Measurements from ENCODE around the gene BST2.

The BST2 gene

GRCh38 chr19:17436874-17437267, 31.4 kb upstream of the BST2 start:
- Histone ChIP-seq H3K4me3 (ENCODE audit: low read length in 2 of 2) (no peak overlapping the region), H3K9me3 (ENCODE audit: control insufficient read depth in 2 of 2, low read length in 2 of 2) (no peaks in the 10 kb centered on the region), H3K9ac (ENCODE audit: low read depth in 1 of 2, low read length in 2 of 2) (no peak overlapping the region), H3K27ac (ENCODE audit: low read depth in 2 of 2, low read length in 2 of 2) (no peak overlapping the region), H3K27me3 (ENCODE audit: control insufficient read depth in 2 of 2, insufficient read depth in 2 of 2, low read length in 2 of 2) (no peaks in the 10 kb centered on the region), H3K36me3 (ENCODE audit: control insufficient read depth in 2 of 2, insufficient read depth in 2 of 2, low read length in 2 of 2) (no peaks in the 10 kb centered on the region), H3K4me1 (ENCODE audit: control insufficient read depth in 2 of 2, insufficient read depth in 2 of 2, low read length in 2 of 2) (no peaks in the 10 kb centered on the region)

GRCh38 chr19:17436094-17436873, 30.9 kb upstream of the BST2 start:
- Histone ChIP-seq H3K9ac (ENCODE audit: low read depth in 1 of 2, low read length in 2 of 2) (no peak overlapping the region), H3K27me3 (ENCODE audit: control insufficient read depth in 2 of 2, insufficient read depth in 2 of 2, low read length in 2 of 2) (no peaks in the 10 kb centered on the region), H3K9me3 (ENCODE audit: control insufficient read depth in 2 of 2, low read length in 2 of 2) (no peaks in the 10 kb centered on the region), H3K4me1 (ENCODE audit: control insufficient read depth in 2 of 2, insufficient read depth in 2 of 2, low read length in 2 of 2) (no peaks in the 10 kb centered on the region), H3K27ac (ENCODE audit: low read depth in 2 of 2, low read length in 2 of 2) (no peak overlapping the region), H3K4me3 (ENCODE audit: low read length in 2 of 2) (no peak overlapping the region), H3K36me3 (ENCODE audit: control insufficient read depth in 2 of 2, insufficient read depth in 2 of 2, low read length in 2 of 2) (no peaks in the 10 kb centered on the region)

- Histone ChIP-seq H3K4me1 (ENCODE audit: control insufficient read depth in 2 of 2, insufficient read depth in 2 of 2, low read length in 2 of 2) (no peaks in the 10 kb centered on the region), H3K27me3 (ENCODE audit: control insufficient read depth in 2 of 2, insufficient read depth in 2 of 2, low read length in 2 of 2) (no peaks in the 10 kb centered on the region), H3K9ac (ENCODE audit: low read depth in 1 of 2, low read length in 2 of 2) (no peak overlapping the region), H3K36me3 (ENCODE audit: control insufficient read depth in 2 of 2, insufficient read depth in 2 of 2, low read length in 2 of 2) (no peaks in the 10 kb centered on the region), H3K9me3 (ENCODE audit: control insufficient read depth in 2 of 2, low read length in 2 of 2) (no peaks in the 10 kb centered on the region), H3K27ac (ENCODE audit: low read depth in 2 of 2, low read length in 2 of 2) (no peak overlapping the region), H3K4me3 (ENCODE audit: low read length in 2 of 2) (no peak overlapping the region)
Observed at GRCh38 chr19:17435218-17435617, 29.8 kb upstream of the BST2 start.

GRCh38 chr19:17431417-17431816, 26.0 kb upstream of the BST2 start:
- H3K9ac ChIP-seq (ENCODE audit: low read depth in 1 of 2, low read length in 2 of 2), result no peak overlapping the region
- H3K27ac ChIP-seq (ENCODE audit: low read depth in 2 of 2, low read length in 2 of 2), result no peak overlapping the region
- H3K4me3 ChIP-seq (ENCODE audit: low read length in 2 of 2), result no peak overlapping the region
- H3K27me3 ChIP-seq (ENCODE audit: control insufficient read depth in 2 of 2, insufficient read depth in 2 of 2, low read length in 2 of 2), result no peaks in the 10 kb centered on the region
- H3K9me3 ChIP-seq (ENCODE audit: control insufficient read depth in 2 of 2, low read length in 2 of 2), result no peaks in the 10 kb centered on the region
- no peaks in the 10 kb centered on the region for H3K36me3 ChIP-seq (ENCODE audit: control insufficient read depth in 2 of 2, insufficient read depth in 2 of 2, low read length in 2 of 2)
- no peaks in the 10 kb centered on the region for H3K4me1 ChIP-seq (ENCODE audit: control insufficient read depth in 2 of 2, insufficient read depth in 2 of 2, low read length in 2 of 2)

GRCh38 chr19:17429641-17430113, 24.2 kb upstream of the BST2 start:
- Histone ChIP-seq H3K27me3 (ENCODE audit: control insufficient read depth in 2 of 2, insufficient read depth in 2 of 2, low read length in 2 of 2) (no peaks in the 10 kb centered on the region), H3K36me3 (ENCODE audit: control insufficient read depth in 2 of 2, insufficient read depth in 2 of 2, low read length in 2 of 2) (no peaks in the 10 kb centered on the region), H3K4me3 (ENCODE audit: low read length in 2 of 2) (no peak overlapping the region), H3K9me3 (ENCODE audit: control insufficient read depth in 2 of 2, low read length in 2 of 2) (no peaks in the 10 kb centered on the region), H3K9ac (ENCODE audit: low read depth in 1 of 2, low read length in 2 of 2) (no peak overlapping the region), H3K27ac (ENCODE audit: low read depth in 2 of 2, low read length in 2 of 2) (no peak overlapping the region), H3K4me1 (ENCODE audit: control insufficient read depth in 2 of 2, insufficient read depth in 2 of 2, low read length in 2 of 2) (no peaks in the 10 kb centered on the region)

- H3K9ac ChIP-seq (ENCODE audit: low read depth in 1 of 2, low read length in 2 of 2), result no peak overlapping the region
Observed at GRCh38 chr19:17424743-17425365, 19.4 kb upstream of the BST2 start.

GRCh38 chr19:17423429-17424208, 18.2 kb upstream of the BST2 start:
- H3K36me3 ChIP-seq (ENCODE audit: control insufficient read depth in 2 of 2, insufficient read depth in 2 of 2, low read length in 2 of 2), result peaks cover 0 to 4% of the 10 kb centered on the region in 2 donors
- peaks cover 3 to 10% of the 10 kb centered on the region in 2 donors for H3K4me1 ChIP-seq (ENCODE audit: control insufficient read depth in 2 of 2, insufficient read depth in 2 of 2, low read length in 2 of 2)
- no peaks in the 10 kb centered on the region for H3K9me3 ChIP-seq (ENCODE audit: control insufficient read depth in 2 of 2, low read length in 2 of 2)
- H3K4me3 ChIP-seq (ENCODE audit: low read length in 2 of 2), result no peak overlapping the region
- no peak overlapping the region for H3K9ac ChIP-seq (ENCODE audit: low read depth in 1 of 2, low read length in 2 of 2)
- no peaks in the 10 kb centered on the region for H3K27me3 ChIP-seq (ENCODE audit: control insufficient read depth in 2 of 2, insufficient read depth in 2 of 2, low read length in 2 of 2)
- no peak overlapping the region for H3K27ac ChIP-seq (ENCODE audit: low read depth in 2 of 2, low read length in 2 of 2)

More at GRCh38 chr19:17424743-17425365, 19.4 kb upstream of the BST2 start:
- no peaks in the 10 kb centered on the region for H3K9me3 ChIP-seq (ENCODE audit: control insufficient read depth in 2 of 2, low read length in 2 of 2)
- no peak overlapping the region for H3K27ac ChIP-seq (ENCODE audit: low read depth in 2 of 2, low read length in 2 of 2)
- H3K4me1 ChIP-seq (ENCODE audit: control insufficient read depth in 2 of 2, insufficient read depth in 2 of 2, low read length in 2 of 2), result peaks cover 0 to 2% of the 10 kb centered on the region in 2 donors
- H3K36me3 ChIP-seq (ENCODE audit: control insufficient read depth in 2 of 2, insufficient read depth in 2 of 2, low read length in 2 of 2), result peaks cover 0 to 4% of the 10 kb centered on the region in 2 donors
- H3K27me3 ChIP-seq (ENCODE audit: control insufficient read depth in 2 of 2, insufficient read depth in 2 of 2, low read length in 2 of 2), result no peaks in the 10 kb centered on the region
- no peak overlapping the region for H3K4me3 ChIP-seq (ENCODE audit: low read length in 2 of 2)

- Histone ChIP-seq H3K4me1 (ENCODE audit: control insufficient read depth in 2 of 2, insufficient read depth in 2 of 2, low read length in 2 of 2) (peaks cover 3 to 10% of the 10 kb centered on the region in 2 donors), H3K9me3 (ENCODE audit: control insufficient read depth in 2 of 2, low read length in 2 of 2) (no peaks in the 10 kb centered on the region), H3K27me3 (ENCODE audit: control insufficient read depth in 2 of 2, insufficient read depth in 2 of 2, low read length in 2 of 2) (no peaks in the 10 kb centered on the region), H3K4me3 (ENCODE audit: low read length in 2 of 2) (no peak overlapping the region), H3K27ac (ENCODE audit: low read depth in 2 of 2, low read length in 2 of 2) (no peak overlapping the region), H3K9ac (ENCODE audit: low read depth in 1 of 2, low read length in 2 of 2) (no peak overlapping the region), H3K36me3 (ENCODE audit: control insufficient read depth in 2 of 2, insufficient read depth in 2 of 2, low read length in 2 of 2) (peaks cover 0 to 4% of the 10 kb centered on the region in 2 donors)
Observed at GRCh38 chr19:17421942-17422341, 16.5 kb upstream of the BST2 start.

GRCh38 chr19:17420475-17420924, 15.1 kb upstream of the BST2 start:
- no peak overlapping the region for H3K27ac ChIP-seq (ENCODE audit: low read depth in 2 of 2, low read length in 2 of 2)
- H3K4me3 ChIP-seq (ENCODE audit: low read length in 2 of 2), result peak overlapping the region; percentile 64 to 88
- peak overlapping the region; percentile 53 to 63 for H3K9ac ChIP-seq (ENCODE audit: low read depth in 1 of 2, low read length in 2 of 2)
- peaks cover 0 to 4% of the 10 kb centered on the region in 2 donors for H3K36me3 ChIP-seq (ENCODE audit: control insufficient read depth in 2 of 2, insufficient read depth in 2 of 2, low read length in 2 of 2)
- no peaks in the 10 kb centered on the region for H3K9me3 ChIP-seq (ENCODE audit: control insufficient read depth in 2 of 2, low read length in 2 of 2)
- H3K27me3 ChIP-seq (ENCODE audit: control insufficient read depth in 2 of 2, insufficient read depth in 2 of 2, low read length in 2 of 2), result no peaks in the 10 kb centered on the region
- peaks cover 3 to 10% of the 10 kb centered on the region in 2 donors for H3K4me1 ChIP-seq (ENCODE audit: control insufficient read depth in 2 of 2, insufficient read depth in 2 of 2, low read length in 2 of 2)
